Measurements from ENCODE around the gene MUC5B.
A peak's percentile ranks its signal among the peaks of the same experiment; 100 is the strongest.

Gene MUC5B

DNA sequence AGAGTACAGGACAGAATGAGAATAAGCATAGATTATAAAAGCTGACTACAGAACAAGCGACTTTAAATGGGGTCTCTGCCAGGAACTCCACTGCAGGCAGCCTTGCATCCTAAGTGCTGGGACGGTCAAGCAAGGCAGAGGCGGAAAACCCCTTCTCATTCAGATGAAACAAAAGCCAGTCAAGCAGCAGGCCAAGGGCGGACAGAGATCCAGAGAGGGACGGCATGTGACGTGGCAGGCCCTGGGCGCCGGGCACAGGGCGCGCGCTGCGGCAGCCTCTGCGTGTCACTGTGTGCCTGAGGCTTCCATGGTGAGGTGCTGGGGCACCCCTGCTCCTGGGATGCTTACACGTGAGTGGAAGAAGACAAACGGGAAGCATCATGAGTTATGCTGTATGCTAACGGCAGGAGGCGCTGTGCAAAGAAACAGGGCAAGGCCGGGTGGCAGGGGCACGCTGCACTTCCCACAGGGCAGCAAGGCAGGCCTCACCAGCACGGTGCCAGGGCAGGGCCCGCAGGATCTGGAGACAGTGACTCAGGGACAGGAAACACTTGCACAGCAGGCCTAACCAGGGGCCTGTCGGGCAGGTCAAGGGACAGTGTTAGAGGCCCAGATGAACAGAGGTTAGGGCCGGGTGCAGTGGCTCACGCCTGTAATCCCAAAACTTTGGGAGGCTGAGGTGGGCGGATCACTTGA, 80.4 kb downstream of the MUC5B start:
- no peak for DNase-seq

GRCh38 chr11:1303973-1304372, 81.1 kb downstream of the MUC5B start:
- no peak for DNase-seq

GRCh38 chr11:1304380-1304779, 81.5 kb downstream of the MUC5B start:
- DNase-seq, result no peak

GRCh38 chr11:1305063-1305495, 82.2 kb downstream of the MUC5B start:
- DNase-seq, result no peak

DNA sequence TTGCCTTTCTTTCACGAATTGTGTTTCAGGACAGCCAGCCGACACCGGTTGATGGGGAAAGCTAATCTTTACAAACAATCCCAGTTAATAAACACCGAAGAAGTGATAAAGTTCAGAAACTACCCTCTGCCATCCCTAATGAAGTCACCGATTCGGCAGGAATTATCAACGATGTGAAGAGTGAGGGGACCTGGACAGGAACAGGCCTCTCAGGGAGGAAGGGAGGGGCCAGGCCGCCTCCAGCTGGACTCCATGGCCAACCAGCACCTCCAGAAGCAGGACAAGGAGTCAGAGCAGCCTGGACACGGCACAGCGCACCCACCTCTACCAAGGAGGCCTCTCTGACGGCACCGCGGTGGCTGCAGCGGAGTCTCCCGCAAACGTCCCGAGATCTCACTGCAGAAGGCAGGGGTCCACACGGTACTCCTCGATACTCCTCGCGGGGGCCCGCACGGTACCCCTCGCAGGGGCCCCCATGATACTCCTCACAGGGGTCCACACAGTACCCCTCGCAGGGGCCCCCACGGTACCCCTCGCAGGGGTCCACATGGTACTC, 82.7 kb downstream of the MUC5B start:
- no peak for DNase-seq

- no peak for DNase-seq
These were observed 83.6 kb downstream of the MUC5B start for GRCh38 chr11:1306186-1307162.

- no peak for DNase-seq
These were observed 84.5 kb downstream of the MUC5B start for GRCh38 chr11:1307163-1307870.

- DNase-seq, result no peak
These were observed 85.3 kb downstream of the MUC5B start for GRCh38 chr11:1307998-1308742.

GRCh38 chr11:1308743-1309497, 86.1 kb downstream of the MUC5B start:
- no peak for DNase-seq

- DNase-seq, result peak; percentile 35
These were observed 86.8 kb downstream of the MUC5B start, which contains the start of gene TOLLIP for GRCh38 chr11:1309498-1310317. Gene TOLLIP, minus strand, starts transcription at chr11:1309632. Its CDS starts 134 bp downstream, at chr11:1309498.

DNA sequence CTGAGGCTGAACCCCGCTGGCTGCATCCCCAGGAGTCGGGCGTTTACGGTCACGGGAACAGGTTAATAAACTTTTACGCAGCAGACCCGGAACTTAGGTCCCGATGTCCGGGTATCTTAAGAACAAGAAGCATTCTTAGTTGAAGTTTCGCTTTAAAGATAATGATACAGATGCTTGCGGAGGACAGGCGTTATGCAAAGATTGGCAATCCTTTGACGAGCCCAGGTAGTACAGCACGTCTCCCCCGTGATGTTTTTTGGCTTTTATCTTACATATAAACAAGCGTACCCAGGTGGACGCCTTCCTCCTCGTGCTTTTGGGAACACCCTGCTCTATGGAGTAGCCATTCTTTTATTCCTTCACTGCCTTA, 87.4 kb downstream of the MUC5B start:
- no peak for DNase-seq

GRCh38 chr11:1310772-1311468, 88.1 kb downstream of the MUC5B start:
- no peak for DNase-seq

Data from SHP77 treated with DMSO at 0.1 percent for 48 hours (cell line).